H1 (cell line): ENCODE data around the gene TRIB2.

Experiments
- CREB1 ChIP-seq: IDR thresholded peaks from 2 replicates; pipeline ENCODE4 v1.6.1; 2012; ENCODE audit warnings: inconsistent platforms
- EZH2 ChIP-seq: fragments of 200-600 bp; sonication (generic); IDR thresholded peaks from 2 replicates; pipeline ENCODE4 v1.7.1; 2012; ENCODE audit warnings: low read depth, mild to moderate bottlenecking, moderate library complexity, low read length, inconsistent platforms; ENCODE audit not compliant: severe bottlenecking
- JUN ChIP-seq: IDR thresholded peaks from 2 replicates; pipeline ENCODE4 v1.6.1; 2011; ENCODE audit warnings: low read depth, mild to moderate bottlenecking, improper control_type of control experiment, low read length
- POLR2A ChIP-seq, 2 experiments: IDR thresholded peaks; 1 replicate in 1 of 2; 2 replicates in 1 of 2; pipeline ENCODE4 v1.6.1; 2011; ENCODE audit warnings: low read depth in 2 of 2, low read length in 2 of 2, mild to moderate bottlenecking in 2 of 2; ENCODE audit errors: control extremely low read depth in 1 of 2
- SIN3A ChIP-seq, 2 experiments: IDR thresholded peaks in 1 of 2; conservative IDR thresholded peaks in 1 of 2; 2 replicates each; pipeline ENCODE4 v1.6.1; 2011 to 2012; ENCODE audit warnings: low read length in 2 of 2, improper control_type of control experiment in 1 of 2, low read depth in 1 of 2, mild to moderate bottlenecking in 1 of 2
- SP1 ChIP-seq: IDR thresholded peaks from 2 replicates; pipeline ENCODE4 v1.6.1; 2011; ENCODE audit warnings: low read depth, low read length
- ZNF274 ChIP-seq: IDR thresholded peaks from 2 replicates; pipeline ENCODE4 v1.7.0; 2012; ENCODE audit warnings: low read length, borderline replicate concordance; ENCODE audit errors: extremely low read depth
- TF ChIP-seq, protein P1 (sequence below), 3 experiments: IDR thresholded peaks; 1 replicate in 2 of 3; 2 replicates in 1 of 3; pipeline versions ENCODE4 v1.5.1 to v1.6.1; 2011; ENCODE audit warnings: low read length in 3 of 3, mild to moderate bottlenecking in 3 of 3, inconsistent platforms in 2 of 3, low read depth in 1 of 3, moderate library complexity in 1 of 3; ENCODE audit not compliant: insufficient read depth in 1 of 3; ENCODE audit errors: control extremely low read depth in 1 of 3

- no peak for TF ChIP-seq ZNF274
- TF ChIP-seq SP1, result no peak
- no peak for TF ChIP-seq POLR2A (IDR thresholded peaks at IDR 0.05; ENCODE audit: control extremely low read depth in 1 of 2, low read depth in 2 of 2, low read length in 2 of 2)
- TF ChIP-seq, protein P1, sequence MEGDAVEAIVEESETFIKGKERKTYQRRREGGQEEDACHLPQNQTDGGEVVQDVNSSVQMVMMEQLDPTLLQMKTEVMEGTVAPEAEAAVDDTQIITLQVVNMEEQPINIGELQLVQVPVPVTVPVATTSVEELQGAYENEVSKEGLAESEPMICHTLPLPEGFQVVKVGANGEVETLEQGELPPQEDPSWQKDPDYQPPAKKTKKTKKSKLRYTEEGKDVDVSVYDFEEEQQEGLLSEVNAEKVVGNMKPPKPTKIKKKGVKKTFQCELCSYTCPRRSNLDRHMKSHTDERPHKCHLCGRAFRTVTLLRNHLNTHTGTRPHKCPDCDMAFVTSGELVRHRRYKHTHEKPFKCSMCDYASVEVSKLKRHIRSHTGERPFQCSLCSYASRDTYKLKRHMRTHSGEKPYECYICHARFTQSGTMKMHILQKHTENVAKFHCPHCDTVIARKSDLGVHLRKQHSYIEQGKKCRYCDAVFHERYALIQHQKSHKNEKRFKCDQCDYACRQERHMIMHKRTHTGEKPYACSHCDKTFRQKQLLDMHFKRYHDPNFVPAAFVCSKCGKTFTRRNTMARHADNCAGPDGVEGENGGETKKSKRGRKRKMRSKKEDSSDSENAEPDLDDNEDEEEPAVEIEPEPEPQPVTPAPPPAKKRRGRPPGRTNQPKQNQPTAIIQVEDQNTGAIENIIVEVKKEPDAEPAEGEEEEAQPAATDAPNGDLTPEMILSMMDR (IDR thresholded peaks at IDR 0.05; ENCODE audit: control extremely low read depth in 1 of 3, insufficient read depth in 1 of 3, low read depth in 1 of 3, low read length in 3 of 3), result no peak
- TF ChIP-seq JUN, result no peak
- no peak for TF ChIP-seq SIN3A (conservative IDR thresholded peaks at IDR 0.05 in 1 of 2, IDR thresholded peaks at IDR 0.05 in 1 of 2; ENCODE audit: low read depth in 1 of 2, low read length in 2 of 2)
- TF ChIP-seq CREB1, result no peak
- TF ChIP-seq EZH2, result no peak
These were observed 11.0 kb upstream of the TRIB2 start for GRCh38 chr2:12705742-12706141.
